Coronary artery (tissue), 2 donors: ENCODE results near the gene RAB11FIP2.

Source experiments
- DNase-seq: peaks from one replicate; pipeline ENCODE4 v3.0.0-alpha.2; 2017; ENCODE audit warnings: low spot score
- H3K27ac ChIP-seq, 2 donors: fragments of 200-600 bp; sonication (generic); one replicate each; pipeline ENCODE4 v1.5.1; 2016 to 2019
- H3K4me3 ChIP-seq: fragments of 200-600 bp; sonication (generic); 2 replicates; pipeline ENCODE4 v1.5.1; 2016; ENCODE audit warnings: mild to moderate bottlenecking, moderate library complexity
- TF ChIP-seq, protein P1 (sequence below): fragments of 200-600 bp; sonication (generic); IDR thresholded peaks from one replicate; pipeline ENCODE4 v1.5.1; 2019; ENCODE audit warnings: antibody characterized with exemption

RAB11FIP2 gene

DNA sequence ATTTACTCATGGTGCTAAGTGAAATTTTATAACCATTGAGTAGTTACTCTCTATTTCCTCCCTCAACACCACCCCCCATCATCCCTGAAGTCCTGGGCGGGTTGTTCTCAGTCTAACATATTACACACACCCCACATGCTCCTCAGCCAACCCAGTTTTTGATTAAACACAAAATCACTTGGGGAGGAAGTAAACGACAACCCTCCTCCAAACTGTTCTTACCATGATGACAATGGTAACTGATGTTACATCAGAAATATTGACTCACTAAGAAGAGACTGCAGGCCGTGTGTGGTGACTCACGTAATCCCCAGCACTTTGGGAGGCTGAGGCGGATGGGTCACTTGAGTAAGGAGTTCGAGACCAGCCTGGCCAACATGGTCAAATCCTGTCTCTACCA, 44.2 kb downstream of the RAB11FIP2 start:
- no peak overlapping the region for H3K4me3 ChIP-seq
- no peak for DNase-seq
- TF ChIP-seq, protein P1, sequence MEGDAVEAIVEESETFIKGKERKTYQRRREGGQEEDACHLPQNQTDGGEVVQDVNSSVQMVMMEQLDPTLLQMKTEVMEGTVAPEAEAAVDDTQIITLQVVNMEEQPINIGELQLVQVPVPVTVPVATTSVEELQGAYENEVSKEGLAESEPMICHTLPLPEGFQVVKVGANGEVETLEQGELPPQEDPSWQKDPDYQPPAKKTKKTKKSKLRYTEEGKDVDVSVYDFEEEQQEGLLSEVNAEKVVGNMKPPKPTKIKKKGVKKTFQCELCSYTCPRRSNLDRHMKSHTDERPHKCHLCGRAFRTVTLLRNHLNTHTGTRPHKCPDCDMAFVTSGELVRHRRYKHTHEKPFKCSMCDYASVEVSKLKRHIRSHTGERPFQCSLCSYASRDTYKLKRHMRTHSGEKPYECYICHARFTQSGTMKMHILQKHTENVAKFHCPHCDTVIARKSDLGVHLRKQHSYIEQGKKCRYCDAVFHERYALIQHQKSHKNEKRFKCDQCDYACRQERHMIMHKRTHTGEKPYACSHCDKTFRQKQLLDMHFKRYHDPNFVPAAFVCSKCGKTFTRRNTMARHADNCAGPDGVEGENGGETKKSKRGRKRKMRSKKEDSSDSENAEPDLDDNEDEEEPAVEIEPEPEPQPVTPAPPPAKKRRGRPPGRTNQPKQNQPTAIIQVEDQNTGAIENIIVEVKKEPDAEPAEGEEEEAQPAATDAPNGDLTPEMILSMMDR: no peak
- no peak overlapping the region for H3K27ac ChIP-seq

DNA sequence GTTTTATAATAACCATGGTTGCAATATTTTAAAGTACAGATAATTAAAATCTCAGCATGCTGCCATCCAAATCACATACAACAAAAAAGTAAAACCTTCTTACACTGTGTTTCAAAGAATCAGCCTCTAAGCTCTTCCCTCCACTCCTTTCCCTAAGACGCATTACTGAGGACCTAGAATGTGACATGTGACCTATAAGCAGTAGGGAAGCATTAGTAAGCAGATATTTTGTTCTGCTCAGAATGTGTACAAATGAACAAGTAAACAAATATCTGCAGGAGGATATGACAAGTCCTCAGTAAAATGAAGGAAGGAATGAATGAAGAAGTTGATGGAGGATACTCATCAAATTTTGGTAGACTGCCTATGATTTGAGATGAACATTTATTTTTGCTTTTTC, 49.1 kb downstream of the RAB11FIP2 start:
- TF ChIP-seq, protein P1: no peak
- H3K4me3 ChIP-seq: no peak overlapping the region
- H3K27ac ChIP-seq: no peak overlapping the region
- DNase-seq: no peak

DNA sequence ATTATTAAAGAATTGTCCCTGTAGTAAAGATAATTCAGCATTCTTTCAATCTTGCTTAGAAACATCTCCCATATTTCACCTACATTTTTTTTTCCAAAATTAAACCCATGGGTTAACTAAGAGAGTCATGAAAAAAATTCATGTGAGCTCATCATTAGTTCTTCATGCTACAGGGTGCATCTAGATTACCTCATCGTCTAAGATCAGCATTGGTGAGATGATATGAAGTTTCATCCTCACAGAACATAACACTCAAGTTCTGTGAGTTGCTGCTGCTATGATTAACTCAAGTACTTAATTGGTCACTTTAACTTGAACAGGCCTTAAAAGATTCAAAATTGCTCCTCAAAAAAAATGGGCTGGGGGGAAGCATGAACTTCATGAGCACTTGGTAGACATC, 50.0 kb downstream of the RAB11FIP2 start:
- TF ChIP-seq, protein P1: no peak
- DNase-seq: no peak
- H3K27ac ChIP-seq: no peak overlapping the region
- H3K4me3 ChIP-seq: no peak overlapping the region

DNA sequence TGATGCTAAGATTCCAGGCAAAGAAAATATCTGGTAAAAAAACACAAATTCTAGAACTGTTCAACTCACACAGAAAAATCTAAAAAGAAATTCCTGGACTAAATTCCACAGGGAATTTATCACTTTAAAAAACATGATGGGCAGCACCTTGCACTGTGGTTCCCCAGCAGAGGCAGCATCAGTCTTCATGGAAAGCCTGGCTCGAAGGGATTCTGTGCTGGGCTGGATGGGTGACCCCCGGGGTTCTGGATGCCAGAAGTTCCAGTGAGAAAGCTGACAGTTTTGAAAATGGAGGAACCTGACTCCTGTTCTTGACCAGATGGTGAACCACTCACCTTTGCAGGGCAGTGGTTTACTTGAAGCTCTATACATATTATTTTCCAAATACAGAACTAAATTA, 52.0 kb downstream of the RAB11FIP2 start:
- Histone ChIP-seq H3K4me3 (no peak overlapping the region), H3K27ac (no peak overlapping the region)
- no peak for DNase-seq
- TF ChIP-seq, protein P1: no peak

DNA sequence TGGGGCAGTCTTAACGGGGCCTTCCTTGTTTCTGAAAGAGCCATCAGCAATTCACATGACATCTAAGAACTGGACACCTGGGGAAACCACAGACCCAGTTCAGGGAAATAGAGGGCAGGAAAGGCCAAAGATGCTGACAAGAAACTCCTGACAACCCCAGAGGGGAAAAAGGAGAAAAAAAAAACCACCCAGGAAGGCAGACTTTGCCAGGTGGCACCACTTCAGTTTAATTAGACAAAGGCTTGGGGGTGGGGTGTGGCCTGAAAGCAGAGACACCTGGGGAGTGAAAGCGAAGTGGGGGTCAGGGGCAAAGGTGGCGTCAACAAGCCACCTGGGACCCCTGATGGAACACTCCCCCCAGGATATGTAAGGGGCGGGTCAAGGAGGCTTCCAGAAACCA, 53.6 kb downstream of the RAB11FIP2 start:
- TF ChIP-seq, protein P1: no peak
- DNase-seq: no peak
- Histone ChIP-seq H3K4me3 (no peak overlapping the region), H3K27ac (no peak overlapping the region)

DNA sequence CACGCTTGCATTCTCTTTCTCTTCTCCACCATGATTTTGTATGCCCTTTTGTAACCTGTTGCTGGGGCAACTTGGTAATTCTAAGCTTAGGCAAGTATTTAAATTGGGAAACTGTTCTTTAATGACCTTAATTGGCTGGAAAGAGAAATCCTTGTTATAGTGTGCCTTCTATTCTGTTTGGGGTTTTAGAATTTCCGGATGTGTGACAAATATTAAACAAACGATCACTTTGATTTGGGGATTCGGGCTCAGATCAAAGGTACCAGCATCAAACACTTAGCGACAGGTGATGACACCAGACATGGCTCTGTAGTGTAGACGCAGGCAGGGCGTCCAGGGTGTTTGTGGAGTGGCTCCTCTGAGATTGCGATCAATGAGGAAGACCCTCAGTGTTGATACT, 55.0 kb downstream of the RAB11FIP2 start:
- TF ChIP-seq, protein P1: no peak
- H3K4me3 ChIP-seq: no peak overlapping the region
- H3K27ac ChIP-seq: no peak overlapping the region
- DNase-seq: no peak

DNA sequence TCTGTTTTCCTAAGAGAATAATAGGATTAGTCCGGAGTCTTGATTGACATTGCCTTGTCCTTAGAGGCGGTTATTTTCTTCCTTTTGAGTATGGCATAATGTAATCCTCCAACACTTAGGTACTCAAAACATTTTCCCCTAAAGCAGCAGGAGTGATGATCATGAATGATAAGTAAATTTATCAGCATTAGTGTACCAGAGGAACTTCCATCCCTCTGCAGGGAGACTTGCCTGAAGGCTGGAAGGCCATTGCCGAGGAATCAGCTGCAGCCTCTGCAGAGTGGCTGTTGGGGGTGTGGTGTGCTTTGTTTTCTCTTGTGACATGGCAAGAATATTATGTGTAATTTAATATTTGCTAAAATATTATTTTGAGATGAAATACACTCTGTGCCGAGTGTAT, 56.8 kb downstream of the RAB11FIP2 start:
- no peak overlapping the region for H3K27ac ChIP-seq
- TF ChIP-seq, protein P1: no peak
- DNase-seq: no peak
- no peak overlapping the region for H3K4me3 ChIP-seq
